ENCODE measurements around the gene TMX4. TPM values are rescaled to one million over a fixed set of nuclear protein-coding genes. Genes with fewer than 3 reads are reported as not detected.

The TMX4 gene
- total and polyA plus RNA-seq, 4 donors = 12.6 to 17.3 (median 15.9) TPM

DNA sequence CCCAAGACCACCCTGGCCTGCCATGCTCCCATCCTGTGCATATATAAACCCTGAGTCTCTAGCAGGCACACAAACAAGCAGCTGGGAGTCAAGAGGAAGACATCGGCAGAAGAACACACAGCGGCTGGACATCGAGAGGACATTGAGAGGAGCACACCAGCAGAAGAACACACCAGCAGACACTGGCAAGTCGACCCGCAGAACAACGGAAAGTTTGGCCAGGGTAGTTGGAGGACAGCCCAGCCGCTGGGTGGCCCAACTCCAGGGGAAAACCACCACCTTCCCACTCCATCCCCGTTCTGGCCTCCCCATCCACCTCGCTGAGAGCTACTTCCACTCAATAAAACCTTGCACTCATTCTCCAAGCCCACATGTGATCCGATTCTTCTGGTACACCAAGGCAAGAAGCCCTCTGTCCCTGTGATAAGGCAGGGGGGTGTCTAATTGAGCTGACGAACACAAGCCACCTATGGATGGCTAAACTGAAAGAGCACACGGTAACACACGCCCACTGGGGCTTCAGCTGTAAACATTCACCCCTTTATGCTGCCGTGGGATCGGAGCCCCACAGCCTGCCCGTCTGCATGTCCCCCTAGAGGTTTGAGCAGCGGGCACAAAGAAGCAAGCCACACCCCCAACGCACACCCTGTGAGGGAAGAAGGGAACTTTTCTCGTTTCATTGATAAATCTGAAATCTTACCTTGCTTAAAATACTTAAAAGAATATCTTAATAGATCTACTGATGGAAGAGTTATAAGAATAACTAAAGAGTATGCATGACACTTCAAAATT is 13.8 kb downstream of the TMX4 start:
- Histone ChIP-seq H3K36me3 (ENCODE audit: control insufficient read depth in 4 of 4, insufficient read depth in 3 of 4, low read depth in 1 of 4, low read length in 3 of 4) (peaks cover 0 to 14% (median 3%) of the 10 kb centered on the region in 4 donors), H3K27ac (ENCODE audit: low read depth in 1 of 2, low read length in 2 of 2) (no peak overlapping the region), H3K4me3 (ENCODE audit: low read depth in 1 of 3, low read length in 3 of 3) (no peak overlapping the region), H3K9me3 (ENCODE audit: control insufficient read depth in 4 of 4, low read length in 3 of 4) (no peaks in the 10 kb centered on the region), H3K27me3 (ENCODE audit: control insufficient read depth in 4 of 4, insufficient read depth in 4 of 4, low read length in 3 of 4) (no peaks in the 10 kb centered on the region), H3K9ac (ENCODE audit: low read depth in 1 of 2, low read length in 2 of 2) (no peak overlapping the region), H3K4me1 (ENCODE audit: control insufficient read depth in 4 of 4, insufficient read depth in 4 of 4, low read length in 3 of 4) (no peaks in the 10 kb centered on the region)
- TF ChIP-seq GABPA (IDR thresholded peaks at IDR 0.05 in 1 of 2, conservative IDR thresholded peaks at IDR 0.05 in 1 of 2) = no peak
- TF ChIP-seq, protein P1, sequence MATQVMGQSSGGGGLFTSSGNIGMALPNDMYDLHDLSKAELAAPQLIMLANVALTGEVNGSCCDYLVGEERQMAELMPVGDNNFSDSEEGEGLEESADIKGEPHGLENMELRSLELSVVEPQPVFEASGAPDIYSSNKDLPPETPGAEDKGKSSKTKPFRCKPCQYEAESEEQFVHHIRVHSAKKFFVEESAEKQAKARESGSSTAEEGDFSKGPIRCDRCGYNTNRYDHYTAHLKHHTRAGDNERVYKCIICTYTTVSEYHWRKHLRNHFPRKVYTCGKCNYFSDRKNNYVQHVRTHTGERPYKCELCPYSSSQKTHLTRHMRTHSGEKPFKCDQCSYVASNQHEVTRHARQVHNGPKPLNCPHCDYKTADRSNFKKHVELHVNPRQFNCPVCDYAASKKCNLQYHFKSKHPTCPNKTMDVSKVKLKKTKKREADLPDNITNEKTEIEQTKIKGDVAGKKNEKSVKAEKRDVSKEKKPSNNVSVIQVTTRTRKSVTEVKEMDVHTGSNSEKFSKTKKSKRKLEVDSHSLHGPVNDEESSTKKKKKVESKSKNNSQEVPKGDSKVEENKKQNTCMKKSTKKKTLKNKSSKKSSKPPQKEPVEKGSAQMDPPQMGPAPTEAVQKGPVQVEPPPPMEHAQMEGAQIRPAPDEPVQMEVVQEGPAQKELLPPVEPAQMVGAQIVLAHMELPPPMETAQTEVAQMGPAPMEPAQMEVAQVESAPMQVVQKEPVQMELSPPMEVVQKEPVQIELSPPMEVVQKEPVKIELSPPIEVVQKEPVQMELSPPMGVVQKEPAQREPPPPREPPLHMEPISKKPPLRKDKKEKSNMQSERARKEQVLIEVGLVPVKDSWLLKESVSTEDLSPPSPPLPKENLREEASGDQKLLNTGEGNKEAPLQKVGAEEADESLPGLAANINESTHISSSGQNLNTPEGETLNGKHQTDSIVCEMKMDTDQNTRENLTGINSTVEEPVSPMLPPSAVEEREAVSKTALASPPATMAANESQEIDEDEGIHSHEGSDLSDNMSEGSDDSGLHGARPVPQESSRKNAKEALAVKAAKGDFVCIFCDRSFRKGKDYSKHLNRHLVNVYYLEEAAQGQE (IDR thresholded peaks at IDR 0.05) = no peak
- TF ChIP-seq EGR1 (IDR thresholded peaks at IDR 0.05; ENCODE audit: low read depth in 2 of 2) = no peak
- TF ChIP-seq FOXA2 (IDR thresholded peaks at IDR 0.05) = no peak
- no peak for TF ChIP-seq FOXA1 (IDR thresholded peaks at IDR 0.05)
- no peak for TF ChIP-seq ATF3 (IDR thresholded peaks at IDR 0.05)
- TF ChIP-seq TAF1 (conservative IDR thresholded peaks at IDR 0.05) = no peak
- no peak for TF ChIP-seq MAX (IDR thresholded peaks at IDR 0.05)
- TF ChIP-seq YY1 (IDR thresholded peaks at IDR 0.05) = no peak
- TF ChIP-seq SP1 (IDR thresholded peaks at IDR 0.05) = no peak
- no peak for TF ChIP-seq ZBTB33 (IDR thresholded peaks at IDR 0.05)
- no peak for TF ChIP-seq CTCF (IDR thresholded peaks at IDR 0.05; ENCODE audit: low read depth, low read length, missing input control)
- no peak for TF ChIP-seq HNF4A (conservative IDR thresholded peaks at IDR 0.05)
- no peak for TF ChIP-seq HNF4G (IDR thresholded peaks at IDR 0.05)
- TF ChIP-seq RAD21 (IDR thresholded peaks at IDR 0.05) = no peak
- TF ChIP-seq RXRA (IDR thresholded peaks at IDR 0.05) = no peak
- 93% methylated on average over 19 of the region's 19 CpGs for WGBS
- DNase-seq (ENCODE audit: low spot score) = no peak
